HG02759 (cell line): Measurements from ENCODE around the gene KLHL36.
"Not testable (repeated sequence)": the region's sequence is repeated elsewhere in the genome, so short reads cannot be mapped to it uniquely, and the experiment has no call there.

Experiments
- ATAC-seq: cut with Tn5 transposase; IDR thresholded peaks from one replicate; pipeline ENCODE4 v1.9.1; 2021; ENCODE audit warnings: mild to moderate bottlenecking, moderate library complexity; ENCODE audit not compliant: unreplicated experiment

KLHL36 gene

GRCh38 chr16:84690088-84690819 is 41.9 kb downstream of the KLHL36 start:
- no peak for ATAC-seq

DNA sequence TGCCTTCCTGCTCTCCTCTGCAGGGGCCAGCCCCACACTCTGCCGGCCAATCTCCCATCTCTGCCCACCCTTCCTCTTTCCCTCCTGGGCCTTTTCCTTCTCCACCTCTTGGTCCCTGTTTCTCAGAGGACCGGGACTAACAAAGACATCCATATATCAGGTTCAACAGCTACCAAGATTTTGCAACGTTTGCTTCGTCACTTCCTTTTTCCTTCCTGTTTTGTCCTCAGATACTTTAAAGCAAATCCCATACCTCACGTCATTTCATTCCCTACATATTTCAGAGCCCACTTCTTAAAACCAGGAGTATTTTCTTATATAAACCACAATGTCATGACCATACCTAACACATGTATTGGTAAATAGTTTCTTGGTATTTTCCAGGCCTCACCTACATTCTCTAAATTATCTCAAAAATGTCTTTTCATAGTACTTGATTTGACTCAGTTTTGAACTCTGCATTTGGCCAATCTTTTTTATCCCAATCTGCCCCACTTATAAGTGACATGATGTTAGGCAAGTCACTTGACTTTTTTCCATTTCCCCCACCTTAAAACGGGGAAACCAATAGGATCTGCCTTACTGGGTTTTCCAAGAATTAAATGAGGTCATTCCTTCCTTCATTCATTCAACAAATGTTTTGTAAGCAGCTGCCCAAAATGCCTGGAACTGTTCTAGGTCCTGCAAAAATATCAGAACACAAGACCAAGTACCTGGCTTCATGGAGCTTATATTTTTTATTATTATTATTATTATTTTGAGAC is 44.3 kb downstream of the KLHL36 start:
- no peak for ATAC-seq

DNA sequence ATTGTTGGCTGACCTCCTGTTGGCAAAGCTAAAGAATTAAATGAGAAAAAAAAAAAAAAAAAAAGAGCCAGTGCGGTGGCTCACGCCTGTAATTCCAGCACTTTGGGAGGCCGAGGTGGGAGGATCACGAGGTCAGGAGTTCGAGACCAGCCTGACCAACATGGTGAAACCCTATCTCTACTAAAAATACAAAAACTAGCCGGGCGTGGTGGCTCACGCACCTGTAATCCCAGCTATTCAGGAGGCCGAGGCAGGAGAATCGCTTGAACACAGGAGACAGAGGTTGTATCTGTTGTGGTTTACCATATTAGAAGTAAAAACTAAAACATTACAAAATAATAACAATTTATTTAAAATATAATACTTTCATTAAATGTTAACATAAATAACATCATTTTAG is 45.6 kb downstream of the KLHL36 start:
- ATAC-seq, result not testable (repeated sequence)

DNA sequence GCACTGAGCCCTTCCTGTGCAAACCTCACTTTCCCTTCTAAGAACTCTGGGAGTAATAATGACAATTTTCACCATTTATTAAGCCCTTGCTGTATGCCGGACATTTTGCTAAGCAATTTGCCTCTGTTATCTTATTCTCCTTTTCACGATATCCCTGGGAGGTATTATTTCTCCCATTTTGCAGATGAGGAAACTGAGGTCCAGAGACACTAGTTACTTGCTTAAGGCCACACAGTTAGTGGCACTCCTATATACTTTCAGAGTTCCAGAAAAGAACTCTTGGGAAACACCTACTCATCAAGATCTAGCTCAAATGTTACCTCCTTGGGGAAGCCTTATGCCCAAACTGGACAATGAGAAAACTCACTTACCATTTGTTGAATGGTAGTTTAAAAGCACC is 46.7 kb downstream of the KLHL36 start:
- ATAC-seq, result no peak

GRCh38 chr16:84699147-84699711 is 50.9 kb downstream of the KLHL36 start:
- ATAC-seq, result no peak

GRCh38 chr16:84699712-84700445 is 51.6 kb downstream of the KLHL36 start, which contains the start of gene USP10:
TSS of gene USP10 (plus strand) at chr16:84700000. CDS start at chr16:84700091, 91 bp downstream.
- peak; percentile 81 for ATAC-seq

DNA sequence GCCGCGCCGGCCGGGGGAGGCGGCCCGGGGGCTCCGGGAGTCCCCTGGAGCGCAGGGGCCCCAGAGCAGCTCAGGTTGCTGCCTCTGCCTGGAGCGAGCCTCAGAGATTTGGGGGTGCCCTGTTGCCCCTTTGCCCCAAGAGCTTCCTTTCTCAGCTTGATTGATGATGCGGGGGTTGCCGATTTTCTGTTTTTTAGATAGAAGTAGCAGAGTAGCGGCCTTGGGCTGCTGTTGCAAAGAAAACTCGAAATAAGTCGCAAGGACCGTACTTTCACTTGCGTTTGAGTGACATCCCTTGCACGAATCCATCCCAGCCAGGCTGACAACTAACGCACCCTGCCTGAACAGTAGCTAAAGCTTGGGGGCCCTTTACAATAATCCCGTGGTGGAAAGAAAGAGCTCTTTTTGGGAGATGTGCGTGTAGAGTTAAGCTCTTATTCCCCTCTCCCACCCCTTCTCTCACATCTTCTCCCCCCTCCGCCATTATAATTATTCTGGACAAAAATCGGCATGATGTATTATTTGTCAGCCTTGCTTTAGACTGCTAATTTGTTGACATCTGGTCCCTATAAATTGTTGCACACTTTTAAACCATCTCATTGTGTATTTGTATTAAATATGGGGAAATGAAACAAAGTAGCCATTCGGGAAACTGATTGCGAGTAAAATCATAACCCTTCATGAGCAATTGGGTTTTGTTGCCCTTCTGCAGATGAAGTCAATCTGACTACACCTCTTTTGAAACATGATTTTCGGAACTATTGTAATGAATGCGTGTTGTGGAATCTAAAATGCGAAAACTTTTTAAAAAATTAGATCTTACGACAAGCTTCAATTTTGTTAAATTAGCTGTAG is 52.4 kb downstream of the KLHL36 start:
- ATAC-seq, result peak; percentile 24

DNA sequence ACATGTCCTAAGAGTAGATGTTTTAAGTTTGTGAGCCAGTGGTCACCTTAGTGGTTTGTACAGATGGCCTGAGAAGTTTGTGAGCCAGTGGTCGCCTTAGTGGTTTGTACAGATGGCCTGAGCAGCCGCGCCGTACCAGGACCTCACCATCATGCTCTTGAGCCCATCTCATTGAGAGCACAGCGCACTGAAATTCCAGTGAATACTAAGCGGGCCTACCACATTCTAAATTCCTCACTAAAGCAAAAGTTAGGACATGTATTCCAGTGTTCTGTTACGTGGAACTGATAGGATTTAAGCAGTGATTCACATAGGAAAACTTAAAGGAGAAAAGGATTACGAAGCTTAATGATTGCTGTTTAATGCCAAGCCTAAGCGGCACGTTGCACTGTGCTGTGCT is 55.4 kb downstream of the KLHL36 start:
- no peak for ATAC-seq

DNA sequence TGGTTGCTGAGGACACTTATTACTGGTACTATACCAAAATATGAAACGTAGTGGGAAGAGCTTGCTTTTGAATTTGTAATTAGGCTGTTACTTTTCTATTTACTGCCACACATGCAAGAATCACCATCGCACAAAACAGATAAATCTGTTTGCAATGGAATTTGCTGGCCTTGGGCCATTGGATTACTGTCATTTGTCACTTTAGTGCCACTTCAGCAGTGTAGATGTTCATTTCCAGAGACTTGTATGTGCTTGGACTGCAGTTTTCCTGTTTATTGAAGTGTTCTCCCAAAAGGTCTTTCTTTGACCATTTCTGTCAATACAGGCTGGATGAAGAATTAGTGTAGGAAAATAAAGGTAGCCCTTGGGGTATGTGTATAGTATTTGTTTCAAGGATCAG is 55.9 kb downstream of the KLHL36 start:
- ATAC-seq, result no peak

- ATAC-seq, result no peak
Observed at GRCh38 chr16:84706856-84707255, 58.5 kb downstream of the KLHL36 start.

DNA sequence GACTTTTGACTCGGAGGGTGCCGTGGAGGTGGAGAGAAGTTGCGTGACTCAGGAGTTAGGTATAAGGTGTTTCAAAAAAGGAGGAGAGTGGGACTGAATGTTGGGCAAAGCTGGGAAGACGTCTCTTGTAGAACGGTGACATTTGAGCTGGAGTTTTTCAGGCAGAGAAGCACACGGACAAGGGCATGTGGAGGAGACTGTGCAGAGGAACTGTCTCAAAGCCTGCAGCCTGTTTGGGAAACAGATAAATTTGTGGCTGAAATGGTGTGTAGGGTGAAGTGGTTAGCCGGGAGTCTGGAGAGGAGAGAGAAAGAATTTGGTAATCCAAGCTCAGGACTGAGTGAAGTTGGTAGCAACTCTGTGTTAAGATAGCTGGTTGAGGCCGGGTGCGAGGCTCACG is 61.3 kb downstream of the KLHL36 start:
- no peak for ATAC-seq

DNA sequence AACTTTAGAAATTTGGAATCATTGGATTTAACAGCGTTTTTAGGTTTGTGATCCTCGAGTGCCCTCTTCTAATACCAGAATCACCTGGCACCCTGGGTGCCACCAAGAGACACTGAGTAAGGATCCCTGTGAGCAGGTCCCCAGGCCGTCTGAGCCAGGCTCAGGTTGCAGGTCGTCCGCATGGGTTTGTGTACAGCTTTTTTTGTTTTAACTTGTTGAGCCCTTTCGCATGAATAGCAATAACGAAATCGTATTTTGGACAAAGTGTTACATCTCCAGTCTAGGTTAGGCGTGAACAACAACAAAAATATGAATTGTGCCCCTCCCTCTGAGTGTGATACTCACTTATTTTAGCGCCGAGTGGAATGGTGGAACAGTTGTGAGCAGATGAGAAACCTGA is 62.4 kb downstream of the KLHL36 start:
- no peak for ATAC-seq
